Neural progenitor cell (in vitro differentiated cells): ENCODE data around the gene EIF2AK2.

Source experiments
- EZH2 ChIP-seq: fragments of 200-600 bp; sonication (generic); IDR thresholded peaks from 2 replicates; pipeline ENCODE4 v1.6.1; 2017; ENCODE audit warnings: antibody characterized with exemption, mild to moderate bottlenecking, moderate library complexity
- TF ChIP-seq, protein P1 (sequence below): fragments of 200-600 bp; sonication (generic); IDR thresholded peaks from 2 replicates; pipeline ENCODE4 v1.5.1; 2017; ENCODE audit warnings: antibody characterized with exemption, mild to moderate bottlenecking

DNA sequence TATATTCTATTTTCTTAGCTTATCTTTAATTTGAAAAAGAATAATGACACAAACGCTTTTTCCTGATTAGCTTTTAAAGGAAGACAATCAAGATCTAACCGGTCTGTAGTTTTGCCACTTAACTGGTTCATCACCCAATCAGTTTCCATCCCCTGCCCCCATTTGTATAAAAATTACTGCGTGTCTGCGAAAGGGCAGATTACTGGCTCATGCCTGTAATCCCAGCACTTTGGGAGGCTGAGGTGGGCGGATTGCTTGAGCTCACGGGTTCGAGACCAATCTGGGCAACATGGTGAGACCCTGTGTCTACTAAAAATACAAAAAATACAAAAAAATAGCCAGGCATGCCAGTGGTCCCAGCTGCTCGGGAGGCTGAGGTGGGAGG is 41.9 kb upstream of the EIF2AK2 start:
- TF ChIP-seq, protein P1, sequence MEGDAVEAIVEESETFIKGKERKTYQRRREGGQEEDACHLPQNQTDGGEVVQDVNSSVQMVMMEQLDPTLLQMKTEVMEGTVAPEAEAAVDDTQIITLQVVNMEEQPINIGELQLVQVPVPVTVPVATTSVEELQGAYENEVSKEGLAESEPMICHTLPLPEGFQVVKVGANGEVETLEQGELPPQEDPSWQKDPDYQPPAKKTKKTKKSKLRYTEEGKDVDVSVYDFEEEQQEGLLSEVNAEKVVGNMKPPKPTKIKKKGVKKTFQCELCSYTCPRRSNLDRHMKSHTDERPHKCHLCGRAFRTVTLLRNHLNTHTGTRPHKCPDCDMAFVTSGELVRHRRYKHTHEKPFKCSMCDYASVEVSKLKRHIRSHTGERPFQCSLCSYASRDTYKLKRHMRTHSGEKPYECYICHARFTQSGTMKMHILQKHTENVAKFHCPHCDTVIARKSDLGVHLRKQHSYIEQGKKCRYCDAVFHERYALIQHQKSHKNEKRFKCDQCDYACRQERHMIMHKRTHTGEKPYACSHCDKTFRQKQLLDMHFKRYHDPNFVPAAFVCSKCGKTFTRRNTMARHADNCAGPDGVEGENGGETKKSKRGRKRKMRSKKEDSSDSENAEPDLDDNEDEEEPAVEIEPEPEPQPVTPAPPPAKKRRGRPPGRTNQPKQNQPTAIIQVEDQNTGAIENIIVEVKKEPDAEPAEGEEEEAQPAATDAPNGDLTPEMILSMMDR, result no peak
- TF ChIP-seq EZH2, result no peak
